ENCODE measurements around the gene EIF5A.
"Not testable (repeated sequence)": the region's sequence is repeated elsewhere in the genome, so short reads cannot be mapped to it uniquely, and the experiment has no call there.

EIF5A gene

GRCh38 chr17:7332600-7333069 lies 25.2 kb downstream of the EIF5A start:
- not testable (repeated sequence) for DNase-seq

GRCh38 chr17:7334938-7335538 lies 27.6 kb downstream of the EIF5A start:
- no peak for DNase-seq

- DNase-seq = not testable (repeated sequence)
These were observed 28.3 kb downstream of the EIF5A start for GRCh38 chr17:7335765-7336164.

GRCh38 chr17:7336240-7337175 lies 29.1 kb downstream of the EIF5A start, which contains the start of gene ACAP1:
Gene ACAP1, plus strand, starts transcription at chr17:7336529. Its CDS starts 206 bp downstream, at chr17:7336735.
- no peak for DNase-seq

- DNase-seq = not testable (repeated sequence)
These were observed 30.2 kb downstream of the EIF5A start for GRCh38 chr17:7337600-7337999.

GRCh38 chr17:7340179-7340578 lies 32.8 kb downstream of the EIF5A start:
- no peak for DNase-seq

- no peak for DNase-seq
These were observed 34.4 kb downstream of the EIF5A start for GRCh38 chr17:7341842-7342241.

- DNase-seq = no peak
These were observed 35.8 kb downstream of the EIF5A start for GRCh38 chr17:7343250-7343649.

- no peak for DNase-seq
These were observed 39.6 kb downstream of the EIF5A start for GRCh38 chr17:7346761-7347614.

GRCh38 chr17:7347630-7348477 lies 40.4 kb downstream of the EIF5A start:
- DNase-seq = no peak

GRCh38 chr17:7348478-7349242 lies 41.2 kb downstream of the EIF5A start:
- DNase-seq = peak; percentile 60

GRCh38 chr17:7351665-7352502 lies 44.5 kb downstream of the EIF5A start, which contains the start of gene KCTD11:
Gene KCTD11, plus strand, starts transcription at chr17:7352162.
- DNase-seq = peak; percentile 98

- DNase-seq = no peak
These were observed 45.1 kb downstream of the EIF5A start for GRCh38 chr17:7352503-7352889.

GRCh38 chr17:7352910-7353635 lies 45.6 kb downstream of the EIF5A start:
- DNase-seq = no peak

- peak; percentile 55 for DNase-seq
These were observed 46.9 kb downstream of the EIF5A start for GRCh38 chr17:7354262-7354843.

- peak; percentile 66 for DNase-seq
These were observed 47.6 kb downstream of the EIF5A start, which contains the start of gene TMEM95 for GRCh38 chr17:7355053-7355452. Gene TMEM95, plus strand, starts transcription at chr17:7355156. Its CDS starts 49 bp downstream, at chr17:7355205.

- DNase-seq = no peak
These were observed 48.1 kb downstream of the EIF5A start for GRCh38 chr17:7355573-7355972.

- peak; percentile 66 for DNase-seq
These were observed 48.7 kb downstream of the EIF5A start for GRCh38 chr17:7356072-7356549.

Measured in fibroblast of skin of scalp (primary cell).